Gastrocnemius medialis (tissue), 4 donors: Measurements from ENCODE around the gene LRRC4.

Source experiments
- POLR2A ChIP-seq, 2 donors: fragments of 450-650 bp; IDR thresholded peaks; one replicate each; pipeline ENCODE4 v1.6.1; 2017; ENCODE audit warnings: antibody characterized with exemption in 2 of 2, mild to moderate bottlenecking in 2 of 2, moderate library complexity in 2 of 2
- TF ChIP-seq, protein P1 (sequence below), 5 experiments: fragments of 450-650 bp in 3 of 5; fragments of 200-600 bp in 2 of 5; sonication (generic) in 2 of 5; IDR thresholded peaks in 4 of 5; conservative IDR thresholded peaks in 1 of 5; 1 replicate in 4 of 5; 2 replicates in 1 of 5; pipeline ENCODE4 v1.5.1; 2016 to 2019; ENCODE audit warnings: antibody characterized with exemption in 5 of 5, mild to moderate bottlenecking in 3 of 5, moderate library complexity in 3 of 5

DNA sequence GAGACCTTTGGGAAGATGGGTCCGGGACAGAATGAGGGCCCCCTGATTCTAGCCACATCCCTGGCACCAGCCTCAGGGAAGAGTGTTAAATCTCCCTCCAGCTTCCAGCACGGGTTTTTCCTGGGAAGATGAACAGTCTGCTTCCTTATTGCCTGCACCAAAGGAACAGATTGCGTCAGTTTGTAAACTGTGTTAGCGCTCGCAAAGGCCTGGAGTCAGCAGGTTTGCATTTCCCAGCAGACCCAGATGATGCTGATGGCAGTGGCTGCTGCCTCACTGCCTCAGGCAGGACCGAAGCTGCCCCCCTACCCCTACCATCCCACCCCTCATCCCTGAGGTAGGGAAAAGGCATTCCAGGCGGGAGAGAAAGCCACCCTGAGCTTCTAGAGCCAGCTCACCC is 34.6 kb upstream of the LRRC4 start:
- TF ChIP-seq, protein P1, sequence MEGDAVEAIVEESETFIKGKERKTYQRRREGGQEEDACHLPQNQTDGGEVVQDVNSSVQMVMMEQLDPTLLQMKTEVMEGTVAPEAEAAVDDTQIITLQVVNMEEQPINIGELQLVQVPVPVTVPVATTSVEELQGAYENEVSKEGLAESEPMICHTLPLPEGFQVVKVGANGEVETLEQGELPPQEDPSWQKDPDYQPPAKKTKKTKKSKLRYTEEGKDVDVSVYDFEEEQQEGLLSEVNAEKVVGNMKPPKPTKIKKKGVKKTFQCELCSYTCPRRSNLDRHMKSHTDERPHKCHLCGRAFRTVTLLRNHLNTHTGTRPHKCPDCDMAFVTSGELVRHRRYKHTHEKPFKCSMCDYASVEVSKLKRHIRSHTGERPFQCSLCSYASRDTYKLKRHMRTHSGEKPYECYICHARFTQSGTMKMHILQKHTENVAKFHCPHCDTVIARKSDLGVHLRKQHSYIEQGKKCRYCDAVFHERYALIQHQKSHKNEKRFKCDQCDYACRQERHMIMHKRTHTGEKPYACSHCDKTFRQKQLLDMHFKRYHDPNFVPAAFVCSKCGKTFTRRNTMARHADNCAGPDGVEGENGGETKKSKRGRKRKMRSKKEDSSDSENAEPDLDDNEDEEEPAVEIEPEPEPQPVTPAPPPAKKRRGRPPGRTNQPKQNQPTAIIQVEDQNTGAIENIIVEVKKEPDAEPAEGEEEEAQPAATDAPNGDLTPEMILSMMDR (IDR thresholded peaks at IDR 0.05 in 4 of 5, conservative IDR thresholded peaks at IDR 0.05 in 1 of 5): no peak
- TF ChIP-seq POLR2A (IDR thresholded peaks at IDR 0.05): no peak
